HCT116 (cell line): ENCODE measurements around the gene MSI2. TPM values are rescaled to one million over a fixed set of nuclear protein-coding genes. Genes with fewer than 3 reads are reported as not detected.

Experiments used
- ATAC-seq: fragments of 200-7000 bp; cut with Tn5 transposase; 2 replicates; pipeline ENCODE4 v1.9.1; 2020; ENCODE audit warnings: mild to moderate bottlenecking, moderate library complexity
- BruUV-seq: library from RNA; stranded (reverse); fragments of 400-500 nt; replicated peaks from 2 replicates; lab custom pipeline; 2021; lab: Mats Ljungman, UMichigan
- CTCF ChIA-PET: fragments of 300-600 bp; sonication (Branson Sonifier 250); formaldehyde crosslinking; loops from one replicate; lab custom pipeline; 2021; ENCODE audit warnings: antibody characterized with exemption; lab: Charles Lee
- POLR2A ChIA-PET: fragments of 300-600, 350-600 bp; sonication (Branson Sonifier 250); formaldehyde crosslinking; loops from one replicate; lab custom pipeline; 2021; ENCODE audit warnings: antibody characterized with exemption; lab: Charles Lee
- RAD21 ChIA-PET, 2 experiments: fragments of 300-600 bp; sonication (Branson Sonifier 250); formaldehyde crosslinking; loops; one replicate each; lab custom pipeline; 2023; ENCODE audit warnings: low total read pairs in 2 of 2; ENCODE audit not compliant: uncharacterized antibody in 2 of 2, unreplicated experiment in 2 of 2, low non-redundant PET in 1 of 2; lab: Charles Lee
- DNase-seq: peaks from one replicate; pipeline ENCODE4 v3.0.0-alpha.2; 2010; ENCODE audit warnings: low read depth, low spot score
- H2AFZ ChIP-seq: fragments of 200-600 bp; shearing (Covaris generic), sonication (generic); 2 replicates; pipeline ENCODE4 v1.6.1; 2017; ENCODE audit warnings: low read depth, mixed run types, mixed read lengths, antibody characterized with exemption, low read length; ENCODE audit not compliant: poor library complexity, severe bottlenecking
- H3K27ac ChIP-seq: 2 replicates; pipeline ENCODE4 v1.5.1; 2012; ENCODE audit warnings: low read depth, low read length
- H3K27me3 ChIP-seq: fragments of 200-600 bp; sonication (generic); 2 replicates; pipeline ENCODE4 v1.6.1; 2016; ENCODE audit warnings: mixed run types, low read length, mixed read lengths; ENCODE audit not compliant: insufficient read depth
- H3K36me3 ChIP-seq, 2 experiments: fragments of 200-500 bp in 1 of 2; fragments of 200-600 bp in 1 of 2; sonication (Bioruptor generic) in 1 of 2; sonication (generic) in 1 of 2; 2 replicates each; pipeline versions ENCODE4 v1.5.1 to v1.6.1; 2014 to 2016; ENCODE audit warnings: low read length in 2 of 2, inconsistent platforms in 1 of 2, mixed read lengths in 1 of 2, mixed run types in 1 of 2; ENCODE audit not compliant: insufficient read depth in 2 of 2, control insufficient read depth in 1 of 2
- H3K4me1 ChIP-seq, 2 experiments: fragments of 200-600 bp in 1 of 2; sonication (generic) in 1 of 2; 2 replicates each; pipeline versions ENCODE4 v1.5.1 to v1.6.1; 2012 to 2017; ENCODE audit warnings: low read length in 2 of 2, inconsistent platforms in 1 of 2, mild to moderate bottlenecking in 1 of 2, mixed read lengths in 1 of 2, mixed run types in 1 of 2, moderate library complexity in 1 of 2; ENCODE audit not compliant: insufficient read depth in 2 of 2, control insufficient read depth in 1 of 2
- H3K4me2 ChIP-seq: fragments of 200-600 bp; sonication (generic); 2 replicates; pipeline ENCODE4 v1.6.1; 2017; ENCODE audit warnings: mixed run types, low read length, mixed read lengths
- H3K4me3 ChIP-seq, 2 experiments: fragments of 200-600 bp in 1 of 2; sonication (generic) in 1 of 2; replicated peaks in 1 of 2; 2 replicates each; pipeline ENCODE4 v1.5.1; 2011 to 2016; ENCODE audit warnings: low read length in 2 of 2, control low read depth in 1 of 2, low read depth in 1 of 2, mild to moderate bottlenecking in 1 of 2, mixed read lengths in 1 of 2, mixed run types in 1 of 2
- H3K79me2 ChIP-seq: fragments of 200-600 bp; sonication (generic); 2 replicates; pipeline ENCODE4 v1.6.1; 2017; ENCODE audit warnings: mild to moderate bottlenecking, mixed run types, low read length, moderate library complexity, mixed read lengths; ENCODE audit not compliant: insufficient read depth
- H3K9ac ChIP-seq: fragments of 200-600 bp; sonication (generic); 2 replicates; pipeline ENCODE4 v1.6.1; 2016; ENCODE audit warnings: low read length, mixed read lengths
- H3K9me2 ChIP-seq: fragments of 200-600 bp; sonication (generic), shearing (Covaris generic); 2 replicates; pipeline ENCODE4 v1.6.1; 2017; ENCODE audit warnings: mixed run types, mild to moderate bottlenecking, moderate library complexity; ENCODE audit not compliant: insufficient read depth
- H3K9me3 ChIP-seq, 2 experiments: fragments of 200-500 bp in 1 of 2; fragments of 200-600 bp in 1 of 2; sonication (Bioruptor generic) in 1 of 2; sonication (generic) in 1 of 2; 2 replicates each; pipeline ENCODE4 v1.6.1; 2014 to 2017; ENCODE audit warnings: low read length in 2 of 2, mixed read lengths in 2 of 2, inconsistent platforms in 1 of 2, low read depth in 1 of 2, mild to moderate bottlenecking in 1 of 2, mixed run types in 1 of 2, moderate library complexity in 1 of 2; ENCODE audit not compliant: control insufficient read depth in 1 of 2, insufficient read depth in 1 of 2
- H4K20me1 ChIP-seq: fragments of 200-600 bp; sonication (generic), shearing (Covaris generic); 2 replicates; pipeline ENCODE4 v1.6.1; 2017; ENCODE audit warnings: mixed run types, mild to moderate bottlenecking, moderate library complexity; ENCODE audit not compliant: insufficient read depth
- CEBPB ChIP-seq: IDR thresholded peaks from 2 replicates; pipeline ENCODE4 v1.6.1; 2012; ENCODE audit warnings: low read depth
- EGR1 ChIP-seq: IDR thresholded peaks from 2 replicates; pipeline ENCODE4 v1.6.1; 2012; ENCODE audit warnings: low read depth
- ELF1 ChIP-seq: IDR thresholded peaks from 2 replicates; pipeline ENCODE4 v1.6.1; 2012; ENCODE audit warnings: low read depth, borderline replicate concordance
- EZH2phosphoT487 ChIP-seq: fragments of 200-600 bp; IDR thresholded peaks from 2 replicates; pipeline ENCODE4 v1.6.1; 2018; ENCODE audit warnings: antibody characterized with exemption, borderline replicate concordance
- FOSL1 ChIP-seq: IDR thresholded peaks from 2 replicates; pipeline ENCODE4 v1.6.1; 2012; ENCODE audit warnings: low read depth
- JUND ChIP-seq: IDR thresholded peaks from 2 replicates; pipeline ENCODE4 v1.6.1; 2012
- MAX ChIP-seq: IDR thresholded peaks from 2 replicates; pipeline ENCODE4 v1.6.1; 2012
- POLR2A ChIP-seq: IDR thresholded peaks from 2 replicates; pipeline ENCODE4 v1.7.0; 2011; ENCODE audit warnings: borderline replicate concordance; ENCODE audit not compliant: insufficient read depth, insufficient read length; ENCODE audit errors: extremely low read depth
- POLR2AphosphoS5 ChIP-seq: IDR thresholded peaks from 2 replicates; pipeline ENCODE4 v1.6.1; 2011; ENCODE audit warnings: mild to moderate bottlenecking, low read depth, low read length, moderate library complexity
- REST ChIP-seq: IDR thresholded peaks from 2 replicates; pipeline ENCODE4 v1.6.1; 2012; ENCODE audit warnings: low read depth
- SIN3A ChIP-seq: IDR thresholded peaks from 2 replicates; pipeline ENCODE4 v1.6.1; 2012; ENCODE audit warnings: low read depth
- SRF ChIP-seq: IDR thresholded peaks from 2 replicates; pipeline ENCODE4 v1.6.1; 2012; ENCODE audit warnings: low read depth
- TCF7L2 ChIP-seq: IDR thresholded peaks from 2 replicates; pipeline ENCODE4 v1.7.0; 2011; ENCODE audit warnings: borderline replicate concordance, inconsistent platforms; ENCODE audit not compliant: insufficient read depth, insufficient read length; ENCODE audit errors: extremely low read depth
- YY1 ChIP-seq: IDR thresholded peaks from 2 replicates; pipeline ENCODE4 v1.6.1; 2011; ENCODE audit warnings: low read length, low read depth, moderate library complexity, mild to moderate bottlenecking; ENCODE audit not compliant: insufficient replicate concordance; ENCODE audit errors: extremely low read depth
- ZBTB33 ChIP-seq: IDR thresholded peaks from 2 replicates; pipeline ENCODE4 v1.6.1; 2011; ENCODE audit warnings: mild to moderate bottlenecking, low read length, moderate library complexity; ENCODE audit not compliant: insufficient replicate concordance; ENCODE audit errors: extremely low read depth
- ZFX ChIP-seq: fragments of 450-650 bp; IDR thresholded peaks from 2 replicates; pipeline ENCODE4 v1.6.1; 2017
- intact Hi-C: fragments of 100-400 bp; cut with micrococcal nuclease; formaldehyde crosslinking; loops from 2 replicates; pipeline ENCODE4 v1.10.0; 2022
- total RNA-seq: library from RNA; stranded (reverse); gene quantifications from one replicate; pipeline ENCODE4 v1.2.1, GENCODE V29; 2021; ENCODE audit not compliant: unreplicated experiment

MSI2 gene
- total RNA-seq, 1 experiment from 2014 or later: 137 TPM

GRCh38 chr17:57570724-57571344, 314.5 kb downstream of the MSI2 start:
- H3K9ac ChIP-seq: no peak overlapping the region
- peaks cover 0 to 4% of the 10 kb centered on the region in 2 experiments; a peak in 1 of 4 replicates for H3K4me1 ChIP-seq
- no TSS peak for BruUV-seq
- no peaks in the 10 kb centered on the region for H4K20me1 ChIP-seq
- TF ChIP-seq POLR2A: no peak
- TF ChIP-seq FOSL1: no peak
- no peak for TF ChIP-seq TCF7L2
- no peak for TF ChIP-seq ELF1
- TF ChIP-seq SIN3A: no peak
- TF ChIP-seq ZFX: no peak
- no peak for TF ChIP-seq EGR1
- TF ChIP-seq EZH2phosphoT487: no peak
- TF ChIP-seq POLR2AphosphoS5: no peak
- no peak for TF ChIP-seq SRF
- TF ChIP-seq REST: no peak
- no peak for TF ChIP-seq JUND
- no peak for TF ChIP-seq YY1
- TF ChIP-seq CEBPB: no peak
- no peak for TF ChIP-seq MAX
- TF ChIP-seq ZBTB33: no peak
- H3K4me3 ChIP-seq: no peak overlapping the region
- ChIA-PET RAD21 (no interaction called here), POLR2A (no interaction called here), CTCF (no interaction called here)
- H3K9me3 ChIP-seq: no peaks in the 10 kb centered on the region
- intact Hi-C loops: no loop called here
- no peaks in the 10 kb centered on the region for H3K36me3 ChIP-seq
- ATAC-seq: no peak
- H3K9me2 ChIP-seq: no peaks in the 10 kb centered on the region
- no peaks in the 10 kb centered on the region for H3K79me2 ChIP-seq
- no peak overlapping the region for H3K27ac ChIP-seq
- no peak for DNase-seq
- H2AFZ ChIP-seq: no peak overlapping the region
- no peaks in the 10 kb centered on the region for H3K27me3 ChIP-seq
- H3K4me2 ChIP-seq: no peak overlapping the region
